IMR-90 (cell line): ENCODE results near the gene RFX1. TPM values are rescaled to one million over a fixed set of nuclear protein-coding genes. Genes with fewer than 3 reads are reported as not detected.

ENCODE experiments used
- ATAC-seq: fragments of 200-7000 bp; cut with Tn5 transposase; 2 replicates; pipeline ENCODE4 v1.9.1; 2020; ENCODE audit warnings: low read depth, mild to moderate bottlenecking, moderate library complexity
- BruUV-seq: library from RNA; stranded (reverse); fragments of 400-500 nt; replicated peaks from 2 replicates; lab custom pipeline; 2021; lab: Mats Ljungman, UMichigan
- CTCF ChIA-PET: fragments of 300-600 bp; formaldehyde crosslinking; extraction: SDS; loops from one replicate; lab custom pipeline; 2021; ENCODE audit warnings: antibody characterized with exemption; lab: Yijun Ruan, JAX
- POLR2A ChIA-PET: fragments of 300-600 bp; sonication (Branson Sonifier 250); formaldehyde crosslinking; loops from one replicate; lab custom pipeline; 2022; ENCODE audit warnings: antibody characterized with exemption; ENCODE audit not compliant: unreplicated experiment; lab: Charles Lee
- DNase-seq: peaks from one replicate; pipeline ENCODE4 v3.0.0; 2013
- H2AFZ ChIP-seq: replicated peaks from 2 replicates; pipeline ENCODE3; 2013; ENCODE audit warnings: low read length, mild to moderate bottlenecking; ENCODE audit not compliant: poor library complexity
- H2AK5ac ChIP-seq: 2 replicates; pipeline ENCODE4 v1.6.1; 2013; ENCODE audit warnings: low read depth, low read length, inconsistent platforms
- H2AK9ac ChIP-seq: replicated peaks from 2 replicates; pipeline ENCODE3; 2013; ENCODE audit warnings: mild to moderate bottlenecking, low read depth, low read length, moderate library complexity; ENCODE audit not compliant: poor library complexity
- H2BK120ac ChIP-seq: 2 replicates; pipeline ENCODE4 v1.6.1; 2013; ENCODE audit warnings: low read depth, low read length, inconsistent platforms
- H2BK15ac ChIP-seq: 3 replicates; pipeline ENCODE4 v1.6.1; 2013; ENCODE audit warnings: low read depth, low read length, inconsistent platforms
- H2BK20ac ChIP-seq: 2 replicates; pipeline ENCODE4 v1.6.1; 2013; ENCODE audit warnings: low read depth, mild to moderate bottlenecking, inconsistent platforms, low read length, moderate library complexity
- H2BK5ac ChIP-seq: 2 replicates; pipeline ENCODE4 v1.6.1; 2013; ENCODE audit warnings: mild to moderate bottlenecking, low read depth, low read length, inconsistent platforms; ENCODE audit not compliant: poor library complexity, severe bottlenecking
- H3K14ac ChIP-seq: replicated peaks from 2 replicates; pipeline ENCODE4 v1.6.1; 2013; ENCODE audit warnings: low read depth, low read length, inconsistent platforms
- H3K18ac ChIP-seq: 2 replicates; pipeline ENCODE4 v1.6.1; 2013; ENCODE audit warnings: low read depth, low read length, control low read depth
- H3K23ac ChIP-seq: 2 replicates; pipeline ENCODE4 v1.6.1; 2013; ENCODE audit warnings: low read depth, low read length, inconsistent platforms
- H3K27ac ChIP-seq: 2 replicates; pipeline ENCODE4 v1.5.1; 2013; ENCODE audit warnings: mild to moderate bottlenecking, control low read depth, low read length; ENCODE audit not compliant: insufficient read depth
- H3K27me3 ChIP-seq: 2 replicates; pipeline ENCODE4 v1.6.1; 2013; ENCODE audit warnings: low read length; ENCODE audit not compliant: control insufficient read depth, insufficient read depth
- H3K36me3 ChIP-seq: 2 replicates; pipeline ENCODE4 v1.6.1; 2013; ENCODE audit warnings: low read length, mixed read lengths; ENCODE audit not compliant: control insufficient read depth, insufficient read depth
- H3K4ac ChIP-seq: 2 replicates; pipeline ENCODE4 v1.6.1; 2013; ENCODE audit warnings: low read depth, low read length, inconsistent platforms
- H3K4me1 ChIP-seq: 2 replicates; pipeline ENCODE4 v1.6.1; 2013; ENCODE audit warnings: low read length, mixed read lengths; ENCODE audit not compliant: control insufficient read depth, insufficient read depth
- H3K4me2 ChIP-seq: 2 replicates; pipeline ENCODE4 v1.6.1; 2013; ENCODE audit warnings: low read depth, mild to moderate bottlenecking, control low read depth, low read length, moderate library complexity
- H3K4me3 ChIP-seq: 2 replicates; pipeline ENCODE4 v1.5.1; 2013; ENCODE audit warnings: low read depth, mild to moderate bottlenecking, control low read depth, low read length, moderate library complexity; ENCODE audit not compliant: insufficient read depth
- H3K56ac ChIP-seq: 2 replicates; pipeline ENCODE4 v1.6.1; 2013; ENCODE audit warnings: low read length, inconsistent platforms; ENCODE audit not compliant: insufficient read depth; ENCODE audit errors: extremely low read depth
- H3K79me1 ChIP-seq, 2 experiments: 2 replicates each; pipeline ENCODE4 v1.6.1; 2013; ENCODE audit warnings: low read length in 2 of 2, inconsistent platforms in 1 of 2, low read depth in 1 of 2
- H3K9ac ChIP-seq: 2 replicates; pipeline ENCODE4 v1.6.1; 2013; ENCODE audit warnings: low read depth, low read length, control low read depth
- H3K9me1 ChIP-seq: 2 replicates; pipeline ENCODE4 v1.6.1; 2013; ENCODE audit warnings: low read length, inconsistent platforms; ENCODE audit not compliant: insufficient read depth
- H3K9me3 ChIP-seq: 2 replicates; pipeline ENCODE4 v1.6.1; 2013; ENCODE audit warnings: low read length; ENCODE audit not compliant: control insufficient read depth, insufficient read depth
- H4K20me1 ChIP-seq: 2 replicates; pipeline ENCODE4 v1.6.1; 2013; ENCODE audit warnings: low read length, inconsistent platforms; ENCODE audit not compliant: insufficient read depth
- H4K5ac ChIP-seq: 2 replicates; pipeline ENCODE4 v1.6.1; 2013; ENCODE audit warnings: mild to moderate bottlenecking, low read depth, low read length, control low read depth
- H4K8ac ChIP-seq, 2 experiments: 2 replicates each; pipeline ENCODE4 v1.6.1; 2013; ENCODE audit warnings: low read depth in 2 of 2, low read length in 2 of 2, control low read depth in 1 of 2, inconsistent platforms in 1 of 2
- H4K91ac ChIP-seq: 2 replicates; pipeline ENCODE4 v1.6.1; 2013; ENCODE audit warnings: low read depth, low read length, inconsistent platforms; ENCODE audit not compliant: insufficient read depth
- MAZ ChIP-seq: IDR thresholded peaks from 2 replicates; pipeline ENCODE4 v1.6.1; 2012; ENCODE audit warnings: low read depth, mild to moderate bottlenecking, low read length, improper control_type of control experiment, moderate library complexity, borderline replicate concordance
- RCOR1 ChIP-seq: IDR thresholded peaks from 2 replicates; pipeline ENCODE4 v1.6.1; 2012; ENCODE audit warnings: mild to moderate bottlenecking, low read length, improper control_type of control experiment; ENCODE audit not compliant: insufficient replicate concordance
- WGBS, 2 experiments: methylation state at CpG; one replicate each; pipeline versions ENCODE4 v1.1.5 to v1.1.7; 2013; ENCODE audit warnings: missing lambda C conversion rate in 2 of 2; ENCODE audit not compliant: insufficient read length in 1 of 2; ENCODE audit errors: extremely low coverage in 2 of 2; 5-methylcytosine and 5-hydroxymethylcytosine counted together
- dilution Hi-C: fragments of 300-500 bp; cut with HindIII; formaldehyde crosslinking; loops from one replicate; pipeline ENCODE4 v1.14.3; 2018; ENCODE audit warnings: low sequenced_read_pairs; ENCODE audit not compliant: unreplicated experiment
- in situ Hi-C: fragments of 300-500 bp; cut with MboI; formaldehyde crosslinking; loops from 3 replicates; pipeline ENCODE4 v1.14.3; 2019; ENCODE audit warnings: low sequenced_read_pairs, inconsistent platforms, mixed read lengths
- intact Hi-C: fragments of 100-400 bp; cut with micrococcal nuclease; formaldehyde crosslinking; loops from 2 replicates; pipeline ENCODE4 v1.10.0; 2022
- polyA plus RNA-seq, 3 experiments: library from polyadenylated mRNA; depleted of rRNA; stranded (reverse); fragments of >200 nt; gene quantifications; 2 replicates each; pipeline ENCODE4 v1.2.3, GENCODE V29; 2012; ENCODE audit warnings: low replicate concordance in 1 of 3
- total RNA-seq: library from RNA; depleted of rRNA; stranded (reverse); fragments of >200 nt; gene quantifications from 2 replicates; pipeline ENCODE4 v1.2.3, GENCODE V29; 2012

RFX1 gene
- total and polyA plus RNA-seq, 2 of the 4 experiments (the other 2 are of a cell fraction) = 0.36 to 3.1 TPM

DNA sequence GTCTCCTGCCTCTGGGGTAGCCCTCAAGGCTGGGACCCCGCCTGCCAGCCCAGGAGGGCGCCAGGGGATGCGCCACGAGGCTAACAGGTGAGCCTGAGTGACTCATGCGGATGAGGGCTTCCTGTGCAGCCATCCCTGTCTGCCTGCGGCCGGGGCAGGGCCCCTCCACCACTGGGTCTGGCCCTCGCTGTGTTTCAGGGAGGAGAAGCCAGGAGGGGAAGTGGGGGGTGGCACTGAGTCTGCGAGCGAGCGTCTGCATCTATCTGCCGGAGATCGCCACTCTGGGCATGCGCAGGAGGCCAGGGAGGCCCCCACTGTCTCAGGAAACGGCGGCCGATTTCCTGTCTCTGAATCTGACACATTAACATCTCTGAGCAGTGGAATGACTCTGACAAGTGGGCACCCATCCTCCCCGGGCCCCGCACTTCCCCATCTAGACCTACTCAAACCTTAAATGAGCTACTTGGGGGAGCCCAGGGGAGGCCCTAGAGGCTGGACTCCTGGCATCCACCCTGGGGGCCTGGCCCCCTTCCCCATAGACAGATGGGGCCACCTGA is 19.7 kb downstream of the RFX1 start:
- TF ChIP-seq MAZ (peak; percentile 56; the same call in 1 of the 2 replicates), RCOR1 (no peak)
- in situ Hi-C loops (no loop called here), dilution Hi-C loops (no loop called here), intact Hi-C loops (no loop called here)
- no peaks in the 10 kb centered on the region for H3K27me3 ChIP-seq
- no peaks in the 10 kb centered on the region for H4K20me1 ChIP-seq
- peaks cover 0 to 23% of the 10 kb centered on the region in 2 experiments; a peak in 1 of 4 replicates for H3K79me1 ChIP-seq
- H3K4ac ChIP-seq = peak overlapping the region; percentile 54
- peak; percentile 94 for ATAC-seq
- ChIA-PET CTCF (no interaction called here), POLR2A (no interaction called here)
- no peak overlapping the region for H2BK20ac ChIP-seq
- peak overlapping the region; percentile 96 for H2AK9ac ChIP-seq
- no peaks in the 10 kb centered on the region for H3K9me3 ChIP-seq
- no TSS peak for BruUV-seq
- H4K5ac ChIP-seq = peak overlapping the region; percentile 91
- H3K9me1 ChIP-seq = peaks cover 11% of the 10 kb centered on the region
- 40% methylated on average over 2 of the region's 19 CpGs; no CpG with 5 or more reads in 1 of the 2 experiments for WGBS, 2 experiments
- H3K18ac ChIP-seq = no peak overlapping the region
- H3K27ac ChIP-seq = peak overlapping the region; percentile 36
- H2BK120ac ChIP-seq = peak overlapping the region; percentile 42; the same call in 1 of the 2 replicates
- peak; percentile 72 for DNase-seq
- 0 out of 3 replicates have a peak overlapping the region, but pooled peaks have one; percentile 8 for H2BK15ac ChIP-seq
- H3K4me1 ChIP-seq = peaks cover 10% of the 10 kb centered on the region
- H2AK5ac ChIP-seq = peak overlapping the region; percentile 62
- H2BK5ac ChIP-seq = peak overlapping the region; percentile 19
- 0 out of 2 replicates have a peak overlapping the region, but pooled peaks have one; percentile 38 for H3K4me2 ChIP-seq
- peaks cover 12% of the 10 kb centered on the region for H3K36me3 ChIP-seq
- H3K23ac ChIP-seq = no peak overlapping the region
- peak overlapping the region; percentile 85 for H4K91ac ChIP-seq
- H3K9ac ChIP-seq = peak overlapping the region; percentile 37; the same call in 1 of the 2 replicates
- H3K56ac ChIP-seq = no peak overlapping the region
- peak overlapping the region; percentile 17; the same call in 1 of the 2 replicates for H3K14ac ChIP-seq
- H2AFZ ChIP-seq = peak overlapping the region; percentile 89
- no peak overlapping the region for H3K4me3 ChIP-seq
- peak overlapping the region; percentile 94 to 95 for H4K8ac ChIP-seq
